Measurements from ENCODE around the gene CCAR1.
"Not testable (repeated sequence)": the region's sequence is repeated elsewhere in the genome, so short reads cannot be mapped to it uniquely, and the experiment has no call there.

Gene CCAR1

GRCh38 chr10:68742397-68742796, 21.4 kb downstream of the CCAR1 start:
- Histone ChIP-seq H3K27ac (no peak overlapping the region), H3K4me3 (no peak overlapping the region)
- TF ChIP-seq CTCF (IDR thresholded peaks at IDR 0.05) = no peak
- DNase-seq (ENCODE audit: low spot score) = no peak

- no peak for DNase-seq (ENCODE audit: low spot score)
- H3K4me3 ChIP-seq = no peak overlapping the region
- TF ChIP-seq CTCF (IDR thresholded peaks at IDR 0.05) = no peak
- no peak overlapping the region for H3K27ac ChIP-seq
Measured at GRCh38 chr10:68752711-68753350, 31.8 kb downstream of the CCAR1 start.

DNA sequence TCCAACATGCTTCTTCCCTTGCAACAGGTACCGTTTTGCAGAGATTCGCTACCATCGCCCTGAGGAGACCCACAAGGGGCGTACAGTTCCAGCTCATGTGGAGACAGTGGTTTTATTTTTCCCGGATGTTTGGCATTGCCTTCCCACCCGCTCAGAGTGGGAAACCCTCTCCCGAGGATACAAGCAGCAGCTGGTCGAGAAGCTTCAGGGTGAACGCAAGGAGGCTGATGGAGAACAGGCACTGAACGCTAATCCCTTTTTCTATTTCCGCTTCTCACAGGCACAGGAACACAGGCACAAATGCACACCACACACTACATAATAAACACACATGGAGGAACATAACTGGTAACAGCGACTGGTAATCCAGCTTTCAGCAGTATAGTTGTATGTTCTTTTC, 35.2 kb downstream of the CCAR1 start:
- no peak for TF ChIP-seq CTCF (IDR thresholded peaks at IDR 0.05)
- Histone ChIP-seq H3K4me3 (no peak overlapping the region), H3K27ac (no peak overlapping the region)
- no peak for DNase-seq (ENCODE audit: low spot score)

DNA sequence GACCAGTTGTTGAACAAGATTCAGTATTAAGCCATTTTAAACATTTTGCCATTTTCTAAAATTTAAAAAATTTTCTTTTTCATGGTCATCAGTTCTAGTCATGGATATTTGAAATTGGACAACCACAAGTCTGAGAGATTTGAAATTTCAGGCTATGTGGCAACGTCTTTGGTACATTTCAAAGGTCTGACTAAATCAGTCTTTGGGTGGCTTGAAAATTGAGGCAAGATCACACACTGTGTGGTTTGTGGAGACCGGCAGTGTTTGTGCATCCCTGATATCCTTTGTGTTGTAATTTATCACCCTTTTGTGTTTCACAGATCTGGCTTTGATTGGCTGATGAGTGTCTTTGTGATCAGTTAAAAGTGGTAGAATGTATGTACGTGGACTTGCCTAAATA, 35.7 kb downstream of the CCAR1 start:
- H3K4me3 ChIP-seq = no peak overlapping the region
- H3K27ac ChIP-seq = no peak overlapping the region
- no peak for TF ChIP-seq CTCF (IDR thresholded peaks at IDR 0.05)
- no peak for DNase-seq (ENCODE audit: low spot score)

GRCh38 chr10:68759223-68759863, 38.3 kb downstream of the CCAR1 start:
- no peak for DNase-seq (ENCODE audit: low spot score)
- no peak for TF ChIP-seq CTCF (IDR thresholded peaks at IDR 0.05)
- no peak overlapping the region for H3K4me3 ChIP-seq
- no peak overlapping the region for H3K27ac ChIP-seq

DNA sequence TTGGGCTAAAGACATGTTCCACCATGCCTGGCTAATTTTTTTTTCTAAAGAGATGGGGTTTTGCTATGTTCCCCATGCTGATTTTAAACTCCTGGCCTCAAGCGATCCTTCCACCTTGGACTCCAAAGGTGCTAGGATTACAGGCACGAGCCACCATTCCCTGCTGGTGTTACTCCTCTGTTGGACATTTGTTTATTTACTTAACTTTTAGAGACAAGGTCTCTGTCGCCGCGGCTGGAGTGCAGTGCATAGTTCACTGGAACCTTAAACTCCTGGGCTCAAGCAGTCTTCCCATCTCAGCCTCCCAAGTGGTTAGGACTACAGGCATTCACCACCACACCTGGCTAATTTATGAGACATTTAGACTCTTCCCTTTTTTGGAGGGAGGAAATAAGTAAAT, 38.9 kb downstream of the CCAR1 start:
- no peak for DNase-seq (ENCODE audit: low spot score)
- Histone ChIP-seq H3K4me3 (no peak overlapping the region), H3K27ac (no peak overlapping the region)
- no peak for TF ChIP-seq CTCF (IDR thresholded peaks at IDR 0.05)

DNA sequence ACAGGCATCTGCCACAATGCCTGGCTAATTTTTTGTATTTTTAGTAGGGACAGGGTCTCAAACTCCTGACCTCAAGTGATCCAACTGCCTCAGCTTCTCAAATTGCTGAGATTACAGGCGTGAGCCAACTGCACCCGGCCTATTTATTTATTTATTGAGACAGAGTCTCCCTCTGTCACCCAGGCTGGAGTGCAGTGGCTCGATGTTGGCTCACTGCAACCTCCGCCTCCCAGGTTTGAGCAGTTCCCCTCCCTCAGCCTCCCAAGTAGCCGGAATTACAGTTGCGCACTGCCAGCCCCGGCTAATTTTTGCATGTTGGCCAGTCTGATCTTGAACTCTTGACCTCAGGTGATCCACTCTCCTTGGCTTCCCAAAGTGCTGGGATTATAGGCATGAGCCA, 46.4 kb downstream of the CCAR1 start:
- H3K4me3 ChIP-seq; H3K27ac ChIP-seq; DNase-seq (ENCODE audit: low spot score): not testable (repeated sequence)
